Head of caudate nucleus (tissue), 42 donors: ENCODE data around the gene IFNAR2.
A peak's percentile ranks its signal among the peaks of the same experiment; 100 is the strongest.

Source experiments
- DNase-seq, 42 donors: peaks; one replicate each; pipeline versions ENCODE4 v3.0.0 to v3.0.0-alpha.2; 2020 to 2021; ENCODE audit warnings: mixed read lengths in 7 of 42
- intact Hi-C: fragments of 100-400 bp; cut with DNase I; formaldehyde crosslinking; loops from one replicate; pipeline ENCODE4 v1.15.0; 2022

Gene IFNAR2

GRCh38 chr21:33259428-33259827, 29.7 kb downstream of the IFNAR2 start:
- intact Hi-C loops: no loop called here
- no peak for DNase-seq

- intact Hi-C loops: loop anchor here (10.0 kb wide), 1 partner anchor 105 kb away; no protein-coding TSS in a partner anchor
Observed at GRCh38 chr21:33259995-33260394, 30.3 kb downstream of the IFNAR2 start.

GRCh38 chr21:33261635-33262034, 31.9 kb downstream of the IFNAR2 start:
- intact Hi-C loops: loop anchor here (10.0 kb wide), 1 partner anchor 103 kb away; no protein-coding TSS in a partner anchor
- DNase-seq: peak in 3 of 42 donors; percentile 12 to 37 (median 29)

More at GRCh38 chr21:33259995-33260394, 30.3 kb downstream of the IFNAR2 start:
- peak in 31 of 42 donors; percentile 15 to 61 (median 35) for DNase-seq

GRCh38 chr21:33262921-33263320, 33.2 kb downstream of the IFNAR2 start:
- DNase-seq: no peak
- intact Hi-C loops: loop anchor here (10.0 kb wide), 1 partner anchor 102 kb away; no protein-coding TSS in a partner anchor

GRCh38 chr21:33264561-33264960, 34.8 kb downstream of the IFNAR2 start:
- DNase-seq: no peak
- intact Hi-C loops: loop anchor here (10.0 kb wide), 1 partner anchor 100 kb away; no protein-coding TSS in a partner anchor

- DNase-seq: peak in 29 of 42 donors; percentile 9 to 76 (median 34)
- intact Hi-C loops: loop anchor here (10.0 kb wide), 1 partner anchor 99 kb away; no protein-coding TSS in a partner anchor
Observed at GRCh38 chr21:33265664-33266049, 35.9 kb downstream of the IFNAR2 start.

- peak; percentile 25 to 85 (median 76) for DNase-seq
- intact Hi-C loops: loop anchor here (10.0 kb wide), 1 partner anchor 99 kb away; no protein-coding TSS in a partner anchor
Observed at GRCh38 chr21:33266050-33266788, 36.5 kb downstream of the IFNAR2 start, which contains the start of gene IL10RB. Gene IL10RB, plus strand, starts transcription at chr21:33266367. Its CDS starts 99 bp downstream, at chr21:33266466.

- DNase-seq: peak in 9 of 42 donors; percentile 7 to 50 (median 24)
- intact Hi-C loops: loop anchor here (10.0 kb wide), 1 partner anchor 98 kb away; no protein-coding TSS in a partner anchor
Observed at GRCh38 chr21:33266789-33267135, 37.0 kb downstream of the IFNAR2 start.

- no peak for DNase-seq
- intact Hi-C loops: loop anchor here (10.0 kb wide), 1 partner anchor 98 kb away; no protein-coding TSS in a partner anchor
Observed at GRCh38 chr21:33267250-33267649, 37.5 kb downstream of the IFNAR2 start.

- DNase-seq: no peak
- intact Hi-C loops: loop anchor here (10.0 kb wide), 1 partner anchor 96 kb away; no protein-coding TSS in a partner anchor
Observed at GRCh38 chr21:33268393-33268736, 38.6 kb downstream of the IFNAR2 start.

- no peak for DNase-seq
- intact Hi-C loops: loop anchor here (10.0 kb wide), 1 partner anchor 96 kb away; no protein-coding TSS in a partner anchor
Observed at GRCh38 chr21:33268737-33269441, 39.2 kb downstream of the IFNAR2 start.

- no peak for DNase-seq
- intact Hi-C loops: no loop called here
Observed at GRCh38 chr21:33270986-33271385, 41.2 kb downstream of the IFNAR2 start.

GRCh38 chr21:33273044-33273443, 43.3 kb downstream of the IFNAR2 start:
- intact Hi-C loops: no loop called here
- DNase-seq: no peak

GRCh38 chr21:33278721-33279120, 49.0 kb downstream of the IFNAR2 start:
- intact Hi-C loops: no loop called here
- DNase-seq: no peak

GRCh38 chr21:33279330-33279820, 49.6 kb downstream of the IFNAR2 start:
- intact Hi-C loops: no loop called here
- no peak for DNase-seq
